SU-DHL-6 (cell line): ENCODE results near the gene DIPK1A.

Experiments used
- H2AFZ ChIP-seq: fragments of 200-600 bp; sonication (generic); 2 replicates; pipeline ENCODE4 v1.6.1; 2014; ENCODE audit warnings: low read depth, mild to moderate bottlenecking, moderate library complexity, mixed read lengths, antibody characterized with exemption, low read length; ENCODE audit not compliant: severe bottlenecking
- H3F3A ChIP-seq: fragments of 200-600 bp; shearing (Covaris generic); 2 replicates; pipeline ENCODE4 v1.6.0; 2016; ENCODE audit warnings: antibody characterized with exemption, mild to moderate bottlenecking; ENCODE audit not compliant: insufficient read depth
- H3K27ac ChIP-seq: fragments of 200-600 bp; sonication (generic); 2 replicates; pipeline ENCODE4 v1.5.1; 2016; ENCODE audit warnings: low read depth, mild to moderate bottlenecking, low read length, moderate library complexity, mixed read lengths
- H3K27me3 ChIP-seq: fragments of 200-600 bp; sonication (generic), shearing (Covaris generic); 2 replicates; pipeline ENCODE4 v1.6.0; 2014; ENCODE audit warnings: mild to moderate bottlenecking, low read length
- H3K36me3 ChIP-seq: fragments of 200-600 bp; sonication (generic); 2 replicates; pipeline ENCODE4 v1.6.1; 2014; ENCODE audit warnings: mild to moderate bottlenecking, low read length, mixed read lengths
- H3K4me2 ChIP-seq: fragments of 300-600, 200-600 bp; shearing (Covaris generic), sonication (generic); 2 replicates; pipeline ENCODE4 v1.6.0; 2014; ENCODE audit warnings: low read length, low read depth, mild to moderate bottlenecking; ENCODE audit not compliant: poor library complexity, severe bottlenecking
- H3K4me3 ChIP-seq: fragments of 200-600 bp; sonication (generic); 2 replicates; pipeline ENCODE4 v1.5.1; 2014; ENCODE audit warnings: antibody characterized with exemption, low read length, mild to moderate bottlenecking, mixed read lengths; ENCODE audit not compliant: insufficient read depth, poor library complexity, severe bottlenecking
- H3K79me2 ChIP-seq: fragments of 200-600 bp; sonication (generic); 2 replicates; pipeline ENCODE4 v1.6.1; 2014; ENCODE audit warnings: mild to moderate bottlenecking, low read length, moderate library complexity; ENCODE audit not compliant: insufficient read depth
- H3K9ac ChIP-seq: fragments of 200-600 bp; sonication (generic); 2 replicates; pipeline ENCODE4 v1.7.0; 2014; ENCODE audit warnings: mild to moderate bottlenecking, low read length
- H3K9me2 ChIP-seq: fragments of 200-600 bp; sonication (generic); replicated peaks from 2 replicates; pipeline ENCODE4 v1.6.1; 2014; ENCODE audit warnings: low read length; ENCODE audit not compliant: insufficient read depth
- H3K9me3 ChIP-seq: fragments of 200-600 bp; sonication (generic); 2 replicates; pipeline ENCODE4 v1.6.1; 2014; ENCODE audit warnings: low read length, mixed read lengths; ENCODE audit not compliant: insufficient read depth
- H4K20me1 ChIP-seq: fragments of 200-600 bp; sonication (generic); 2 replicates; pipeline ENCODE4 v1.6.1; 2014; ENCODE audit warnings: low read depth, mild to moderate bottlenecking, antibody characterized with exemption, low read length, moderate library complexity, mixed read lengths
- CTCF ChIP-seq: fragments of 200-600 bp; sonication (generic); IDR thresholded peaks from one replicate; pipeline ENCODE4 v1.5.1; 2017; ENCODE audit warnings: antibody characterized with exemption, mild to moderate bottlenecking, low read length, moderate library complexity; ENCODE audit not compliant: insufficient read depth, poor library complexity, severe bottlenecking
- EZH2phosphoT487 ChIP-seq: fragments of 200-600 bp; sonication (generic), shearing (Covaris generic); conservative IDR thresholded peaks from 2 replicates; pipeline ENCODE4 v1.6.1; 2018; ENCODE audit warnings: mild to moderate bottlenecking, antibody characterized with exemption, low read length, moderate library complexity, mixed read lengths

Gene DIPK1A

GRCh38 chr1:92877081-92877711 lies 84.1 kb downstream of the DIPK1A start:
- no peak overlapping the region for H3K9ac ChIP-seq
- H3K27ac ChIP-seq: no peak overlapping the region
- no peak overlapping the region for H3K4me3 ChIP-seq
- no peaks in the 10 kb centered on the region for H3K9me2 ChIP-seq
- TF ChIP-seq CTCF: no peak
- TF ChIP-seq EZH2phosphoT487: no peak
- no peaks in the 10 kb centered on the region for H3K27me3 ChIP-seq
- H3K36me3 ChIP-seq: peaks cover 25% of the 10 kb centered on the region
- H2AFZ ChIP-seq: no peak overlapping the region
- H3K79me2 ChIP-seq: peaks cover 54% of the 10 kb centered on the region
- H3K4me2 ChIP-seq: no peak overlapping the region
- peaks cover 4% of the 10 kb centered on the region; the same call in 1 of the 2 replicates for H3F3A ChIP-seq
- peaks cover 9% of the 10 kb centered on the region; the same call in 1 of the 2 replicates for H4K20me1 ChIP-seq
- no peaks in the 10 kb centered on the region for H3K9me3 ChIP-seq

GRCh38 chr1:92876351-92876750 lies 84.9 kb downstream of the DIPK1A start:
- peaks cover 1% of the 10 kb centered on the region; the same call in 1 of the 2 replicates for H3F3A ChIP-seq
- H2AFZ ChIP-seq: no peak overlapping the region

GRCh38 chr1:92874987-92875386 lies 86.3 kb downstream of the DIPK1A start:
- H3K9ac ChIP-seq: no peak overlapping the region
- 0 out of 2 replicates have a peak, but pooled peaks cover 4% of the 10 kb centered on the region for H4K20me1 ChIP-seq
- no peak overlapping the region for H3K4me3 ChIP-seq
- H3K79me2 ChIP-seq: peaks cover 41% of the 10 kb centered on the region
- no peaks in the 10 kb centered on the region for H3K27me3 ChIP-seq
- no peaks in the 10 kb centered on the region for H3K9me3 ChIP-seq
- no peak overlapping the region for H2AFZ ChIP-seq
- no peaks in the 10 kb centered on the region for H3K9me2 ChIP-seq
- no peaks in the 10 kb centered on the region; the same call in 1 of the 2 replicates for H3F3A ChIP-seq
- TF ChIP-seq CTCF: no peak
- TF ChIP-seq EZH2phosphoT487: no peak
- no peak overlapping the region for H3K4me2 ChIP-seq
- H3K36me3 ChIP-seq: peaks cover 25% of the 10 kb centered on the region
- no peak overlapping the region for H3K27ac ChIP-seq

More at GRCh38 chr1:92876351-92876750, 84.9 kb downstream of the DIPK1A start:
- Histone ChIP-seq H3K36me3 (peaks cover 25% of the 10 kb centered on the region), H3K9me2 (no peaks in the 10 kb centered on the region), H4K20me1 (peaks cover 6% of the 10 kb centered on the region; the same call in 1 of the 2 replicates), H3K9ac (no peak overlapping the region), H3K4me2 (no peak overlapping the region), H3K79me2 (peaks cover 47% of the 10 kb centered on the region), H3K9me3 (no peaks in the 10 kb centered on the region), H3K27me3 (no peaks in the 10 kb centered on the region), H3K4me3 (no peak overlapping the region), H3K27ac (no peak overlapping the region)
- no peak for TF ChIP-seq CTCF
- TF ChIP-seq EZH2phosphoT487: no peak
